IMR-90 (cell line): ENCODE data around the gene ZG16.

Experiments
- CEBPB ChIP-seq: IDR thresholded peaks from 2 replicates; pipeline ENCODE4 v1.6.1; 2012; ENCODE audit warnings: low read depth, low read length, improper control_type of control experiment
- CTCF ChIP-seq: conservative IDR thresholded peaks from 2 replicates; pipeline ENCODE4 v1.5.1; 2012; ENCODE audit warnings: mild to moderate bottlenecking, low read depth, low read length, improper control_type of control experiment
- FOS ChIP-seq: fragments of 150-350 bp; IDR thresholded peaks from 2 replicates; pipeline ENCODE4 v1.6.1; 2016; ENCODE audit warnings: low read depth, low read length
- MAFK ChIP-seq: IDR thresholded peaks from 2 replicates; pipeline ENCODE4 v1.6.1; 2012; ENCODE audit warnings: low read depth, low read length, improper control_type of control experiment
- POLR2A ChIP-seq: IDR thresholded peaks from 2 replicates; pipeline ENCODE4 v1.6.1; 2012; ENCODE audit warnings: mild to moderate bottlenecking, low read depth, low read length
- RAD21 ChIP-seq: IDR thresholded peaks from 2 replicates; pipeline ENCODE4 v1.6.1; 2012; ENCODE audit warnings: low read length, improper control_type of control experiment

- TF ChIP-seq RAD21 (no peak), POLR2A (no peak), CEBPB (no peak), CTCF (0 out of 2 replicates have a peak, but pooled peaks have one; percentile 6), FOS (no peak), MAFK (no peak)
These were observed 41.9 kb upstream of the ZG16 start for GRCh38 chr16:29736112-29736511.
